ENCODE measurements around the gene OMA1.
"Not testable (repeated sequence)": the region's sequence is repeated elsewhere in the genome, so short reads cannot be mapped to it uniquely, and the experiment has no call there.

OMA1 gene

GRCh38 chr1:58502519-58502918, 44.0 kb downstream of the OMA1 start:
- TF ChIP-seq CTCF (IDR thresholded peaks at IDR 0.05; ENCODE audit: poor library complexity, severe bottlenecking): no peak
- H3K4me3 ChIP-seq (ENCODE audit: severe bottlenecking): no peak overlapping the region
- no peak for DNase-seq (ENCODE audit: low spot score)
- H3K9me3 ChIP-seq (ENCODE audit: severe bottlenecking): no peaks in the 10 kb centered on the region
- H3K36me3 ChIP-seq (ENCODE audit: low read depth): peaks cover 9% of the 10 kb centered on the region
- no peaks in the 10 kb centered on the region for H3K27me3 ChIP-seq (ENCODE audit: insufficient read depth, poor library complexity, severe bottlenecking)
- ATAC-seq (ENCODE audit: low read depth): no peak
- no peak overlapping the region for H3K27ac ChIP-seq (ENCODE audit: poor library complexity, severe bottlenecking)
- H3K4me1 ChIP-seq (ENCODE audit: insufficient read depth, poor library complexity, severe bottlenecking): no peaks in the 10 kb centered on the region

GRCh38 chr1:58500043-58500442, 46.5 kb downstream of the OMA1 start:
- H3K36me3 ChIP-seq (ENCODE audit: low read depth): no peaks in the 10 kb centered on the region; the same call in 1 of the 2 replicates
- H3K27ac ChIP-seq (ENCODE audit: poor library complexity, severe bottlenecking): no peak overlapping the region
- no peak for TF ChIP-seq CTCF (IDR thresholded peaks at IDR 0.05; ENCODE audit: poor library complexity, severe bottlenecking)
- H3K27me3 ChIP-seq (ENCODE audit: insufficient read depth, poor library complexity, severe bottlenecking): no peaks in the 10 kb centered on the region
- H3K4me1 ChIP-seq (ENCODE audit: insufficient read depth, poor library complexity, severe bottlenecking): no peaks in the 10 kb centered on the region
- H3K9me3 ChIP-seq (ENCODE audit: severe bottlenecking): no peaks in the 10 kb centered on the region
- DNase-seq (ENCODE audit: low spot score): no peak
- no peak for ATAC-seq (ENCODE audit: low read depth)
- no peak overlapping the region for H3K4me3 ChIP-seq (ENCODE audit: severe bottlenecking)

DNA sequence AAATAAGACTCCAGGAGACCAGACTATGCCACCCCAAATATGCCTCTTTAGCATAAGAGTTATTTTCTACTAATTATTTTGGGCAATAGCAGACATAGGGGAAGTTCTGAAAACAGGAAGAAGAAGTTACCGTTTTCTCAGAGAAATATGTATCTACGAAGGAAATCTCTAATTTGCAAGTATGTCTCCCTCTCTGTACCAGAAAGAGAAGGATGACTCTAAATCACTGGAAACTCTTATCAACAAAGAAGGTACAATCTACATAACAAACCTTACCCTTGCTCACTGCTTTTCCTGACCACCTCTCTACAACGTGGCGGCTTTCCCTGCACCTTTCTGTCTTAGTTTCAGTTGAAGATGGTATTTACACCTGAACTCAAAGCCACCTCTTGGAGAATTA, 49.0 kb downstream of the OMA1 start:
- H3K4me3 ChIP-seq (ENCODE audit: severe bottlenecking): no peak overlapping the region
- no peak overlapping the region for H3K27ac ChIP-seq (ENCODE audit: poor library complexity, severe bottlenecking)
- ATAC-seq (ENCODE audit: low read depth) (no peak), DNase-seq (ENCODE audit: low spot score) (no peak)
- no peak for TF ChIP-seq CTCF (IDR thresholded peaks at IDR 0.05; ENCODE audit: poor library complexity, severe bottlenecking)
- H3K9me3 ChIP-seq (ENCODE audit: severe bottlenecking): no peaks in the 10 kb centered on the region
- H3K27me3 ChIP-seq (ENCODE audit: insufficient read depth, poor library complexity, severe bottlenecking): no peaks in the 10 kb centered on the region
- H3K36me3 ChIP-seq (ENCODE audit: low read depth): no peaks in the 10 kb centered on the region
- H3K4me1 ChIP-seq (ENCODE audit: insufficient read depth, poor library complexity, severe bottlenecking): no peaks in the 10 kb centered on the region

GRCh38 chr1:58496042-58496441, 50.5 kb downstream of the OMA1 start:
- H3K4me1 ChIP-seq (ENCODE audit: insufficient read depth, poor library complexity, severe bottlenecking): no peaks in the 10 kb centered on the region
- ATAC-seq (ENCODE audit: low read depth) (no peak), DNase-seq (ENCODE audit: low spot score) (no peak)
- H3K4me3 ChIP-seq (ENCODE audit: severe bottlenecking): no peak overlapping the region
- H3K27me3 ChIP-seq (ENCODE audit: insufficient read depth, poor library complexity, severe bottlenecking): no peaks in the 10 kb centered on the region
- TF ChIP-seq CTCF (IDR thresholded peaks at IDR 0.05; ENCODE audit: poor library complexity, severe bottlenecking): no peak
- H3K36me3 ChIP-seq (ENCODE audit: low read depth): no peaks in the 10 kb centered on the region
- H3K9me3 ChIP-seq (ENCODE audit: severe bottlenecking): no peaks in the 10 kb centered on the region
- no peak overlapping the region for H3K27ac ChIP-seq (ENCODE audit: poor library complexity, severe bottlenecking)

- not testable (repeated sequence) for H3K4me1 ChIP-seq (ENCODE audit: insufficient read depth, poor library complexity, severe bottlenecking); H3K4me3 ChIP-seq (ENCODE audit: severe bottlenecking); H3K27ac ChIP-seq (ENCODE audit: poor library complexity, severe bottlenecking); H3K27me3 ChIP-seq (ENCODE audit: insufficient read depth, poor library complexity, severe bottlenecking); H3K9me3 ChIP-seq (ENCODE audit: severe bottlenecking); H3K36me3 ChIP-seq (ENCODE audit: low read depth); ATAC-seq (ENCODE audit: low read depth); DNase-seq (ENCODE audit: low spot score)
These were observed 57.6 kb downstream of the OMA1 start for GRCh38 chr1:58488914-58489313.

Data from RWPE2 (cell line).